ENCODE results near the gene CENPW.
A peak's percentile ranks its signal among the peaks of the same experiment; 100 is the strongest.

CENPW gene

GRCh38 chr6:126339796-126340609 lies at the start of gene CENPW:
CENPW (plus strand) TSS chr6:126340115; CDS start chr6:126340274, 159 bp downstream.
- ChIA-PET POLR2A (no interaction called here), CTCF (interaction anchor here (0.9 to 4.4 kb wide), 3 partner anchors 21 to 344 kb away, joined by 4 to 21 read pairs (median 7); no protein-coding TSS in a partner anchor)
- TF ChIP-seq CTCF (IDR thresholded peaks at IDR 0.05; ENCODE audit: insufficient read depth, low read length, missing control alignments): no peak
- DNase-seq (ENCODE audit: low read depth, low spot score): peak; percentile 7
- peak within 1 kb of the TSS; percentile 90 for H3K4me3 ChIP-seq (ENCODE audit: low read depth, low read length)

GRCh38 chr6:126293891-126294524 lies 45.9 kb upstream of the CENPW start:
- ChIA-PET POLR2A (no interaction called here), CTCF (no interaction called here)
- no peak for DNase-seq (ENCODE audit: low read depth, low spot score)
- H3K4me3 ChIP-seq (ENCODE audit: low read depth, low read length): no peak overlapping the region
- no peak for TF ChIP-seq CTCF (IDR thresholded peaks at IDR 0.05; ENCODE audit: insufficient read depth, low read length, missing control alignments)

GRCh38 chr6:126300126-126300525 lies 39.8 kb upstream of the CENPW start:
- H3K4me3 ChIP-seq (ENCODE audit: low read depth, low read length): no peak overlapping the region
- ChIA-PET POLR2A (no interaction called here), CTCF (no interaction called here)
- no peak for TF ChIP-seq CTCF (IDR thresholded peaks at IDR 0.05; ENCODE audit: insufficient read depth, low read length, missing control alignments)
- DNase-seq (ENCODE audit: low read depth, low spot score): no peak

GRCh38 chr6:126300735-126301134 lies 39.2 kb upstream of the CENPW start:
- TF ChIP-seq CTCF (IDR thresholded peaks at IDR 0.05; ENCODE audit: insufficient read depth, low read length, missing control alignments): no peak
- ChIA-PET CTCF (no interaction called here), POLR2A (no interaction called here)
- no peak overlapping the region for H3K4me3 ChIP-seq (ENCODE audit: low read depth, low read length)
- no peak for DNase-seq (ENCODE audit: low read depth, low spot score)

- no peak for TF ChIP-seq CTCF (IDR thresholded peaks at IDR 0.05; ENCODE audit: insufficient read depth, low read length, missing control alignments)
- POLR2A ChIA-PET: no interaction called here
- no peak for DNase-seq (ENCODE audit: low read depth, low spot score)
- CTCF ChIA-PET: no interaction called here
- H3K4me3 ChIP-seq (ENCODE audit: low read depth, low read length): no peak overlapping the region
Measured at GRCh38 chr6:126302191-126302590, 37.7 kb upstream of the CENPW start.

GRCh38 chr6:126307849-126308248 lies 32.1 kb upstream of the CENPW start:
- TF ChIP-seq CTCF (IDR thresholded peaks at IDR 0.05; ENCODE audit: insufficient read depth, low read length, missing control alignments): no peak
- POLR2A ChIA-PET: no interaction called here
- H3K4me3 ChIP-seq (ENCODE audit: low read depth, low read length): no peak overlapping the region
- peak; percentile 9 for DNase-seq (ENCODE audit: low read depth, low spot score)
- CTCF ChIA-PET: no interaction called here
